ENCODE data around the gene TMTC1.

GRCh38 chr12:29752121-29752520, 31.6 kb downstream of the TMTC1 start:
- TF ChIP-seq CTCF (IDR thresholded peaks at IDR 0.05) (no peak), POLR2A (IDR thresholded peaks at IDR 0.05) (no peak)

All from body of pancreas (tissue), 4 donors.